GM19452 (cell line): ENCODE measurements around the gene GPR35.
A peak's percentile ranks its signal among the peaks of the same experiment; 100 is the strongest.

Source experiments
- ATAC-seq: cut with Tn5 transposase; IDR thresholded peaks from one replicate; pipeline ENCODE4 v1.9.1; 2021; ENCODE audit not compliant: unreplicated experiment

GPR35 gene

GRCh38 chr2:240624950-240625621 is at the start of gene GPR35:
Gene GPR35, plus strand, starts transcription at chr2:240625480. Its CDS starts 4,473 bp downstream, at chr2:240629953.
- ATAC-seq: no peak

- ATAC-seq: no peak
Measured at GRCh38 chr2:240576036-240576435, 49.2 kb upstream of the GPR35 start.

GRCh38 chr2:240576436-240577205 is 48.7 kb upstream of the GPR35 start:
- ATAC-seq: no peak

GRCh38 chr2:240577281-240578109 is 47.8 kb upstream of the GPR35 start:
- no peak for ATAC-seq

- ATAC-seq: no peak
Measured at GRCh38 chr2:240578110-240578450, 47.2 kb upstream of the GPR35 start.

- ATAC-seq: no peak
Measured at GRCh38 chr2:240578488-240578887, 46.8 kb upstream of the GPR35 start.

- no peak for ATAC-seq
Measured at GRCh38 chr2:240579071-240579762, 46.1 kb upstream of the GPR35 start.

GRCh38 chr2:240579771-240580614 is 45.3 kb upstream of the GPR35 start:
- ATAC-seq: no peak

- no peak for ATAC-seq
Measured at GRCh38 chr2:240581811-240582210, 43.5 kb upstream of the GPR35 start.

GRCh38 chr2:240582781-240583180 is 42.5 kb upstream of the GPR35 start:
- no peak for ATAC-seq

- no peak for ATAC-seq
Measured at GRCh38 chr2:240583774-240584173, 41.5 kb upstream of the GPR35 start.

GRCh38 chr2:240584486-240585031 is 40.7 kb upstream of the GPR35 start:
- ATAC-seq: peak; percentile 54

GRCh38 chr2:240585101-240585500 is 40.2 kb upstream of the GPR35 start:
- peak; percentile 31 for ATAC-seq

GRCh38 chr2:240585681-240586197 is 39.5 kb upstream of the GPR35 start:
- no peak for ATAC-seq

GRCh38 chr2:240586198-240586918 is 38.9 kb upstream of the GPR35 start, which contains the start of gene CAPN10:
Gene CAPN10, plus strand, starts transcription at chr2:240586734. Its CDS starts 178 bp downstream, at chr2:240586912.
- ATAC-seq: peak; percentile 56

GRCh38 chr2:240586919-240587800 is 38.1 kb upstream of the GPR35 start:
- peak; percentile 1 for ATAC-seq

GRCh38 chr2:240588006-240588655 is 37.1 kb upstream of the GPR35 start:
- ATAC-seq: no peak
